ENCODE results near the gene LCOR.

LCOR gene

DNA sequence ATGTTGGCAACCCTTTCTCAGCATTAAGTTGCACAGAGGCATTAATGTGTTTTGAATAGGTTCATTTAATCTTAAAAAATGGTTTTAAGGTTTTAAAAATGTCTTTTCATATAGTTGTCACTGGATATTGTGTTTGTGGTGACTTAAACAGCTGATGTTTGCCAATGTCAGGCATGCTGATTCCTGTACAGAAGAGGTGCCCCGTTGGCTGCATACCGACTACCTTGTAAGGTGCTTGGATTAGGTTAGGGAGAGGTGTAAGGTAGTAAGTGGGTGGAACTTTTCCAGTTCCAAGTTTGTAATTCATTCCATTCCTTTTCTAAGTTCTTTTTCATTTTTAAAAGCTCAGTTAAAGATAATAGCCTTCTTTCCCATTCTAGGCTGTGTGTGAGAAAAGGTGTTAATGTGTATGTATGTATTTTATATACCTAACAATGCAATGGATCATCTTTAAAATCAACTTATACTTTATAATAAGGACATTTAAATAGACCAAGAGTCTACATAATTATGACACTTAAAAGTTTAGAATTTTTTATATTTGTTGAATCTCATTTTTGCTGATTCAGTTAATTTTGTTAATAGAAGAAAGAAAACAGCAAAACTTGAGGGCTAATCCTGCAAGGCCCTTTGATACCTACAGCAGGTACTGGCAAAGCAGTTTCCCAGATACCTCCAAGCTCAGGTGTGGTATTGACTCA is 155.2 kb downstream of the LCOR start:
- no peak for DNase-seq (ENCODE audit: low read depth, low spot score)

DNA sequence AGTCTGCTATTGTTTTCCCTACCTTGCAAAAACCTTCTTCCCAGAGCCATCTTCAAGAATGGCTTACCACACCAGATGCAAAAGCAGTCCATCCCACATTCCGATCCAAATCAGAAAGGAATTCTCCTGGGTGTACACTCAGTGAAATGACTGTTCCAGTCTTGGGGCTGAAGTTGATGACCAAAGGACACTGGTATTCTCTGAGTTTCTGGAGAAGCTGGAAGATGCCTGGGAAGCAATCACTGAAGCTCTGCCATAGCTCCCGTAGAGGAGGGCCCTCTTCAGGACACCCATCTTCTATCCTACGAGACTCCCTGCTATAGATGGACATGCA is 155.7 kb downstream of the LCOR start:
- no peak for DNase-seq (ENCODE audit: low read depth, low spot score)

DNA sequence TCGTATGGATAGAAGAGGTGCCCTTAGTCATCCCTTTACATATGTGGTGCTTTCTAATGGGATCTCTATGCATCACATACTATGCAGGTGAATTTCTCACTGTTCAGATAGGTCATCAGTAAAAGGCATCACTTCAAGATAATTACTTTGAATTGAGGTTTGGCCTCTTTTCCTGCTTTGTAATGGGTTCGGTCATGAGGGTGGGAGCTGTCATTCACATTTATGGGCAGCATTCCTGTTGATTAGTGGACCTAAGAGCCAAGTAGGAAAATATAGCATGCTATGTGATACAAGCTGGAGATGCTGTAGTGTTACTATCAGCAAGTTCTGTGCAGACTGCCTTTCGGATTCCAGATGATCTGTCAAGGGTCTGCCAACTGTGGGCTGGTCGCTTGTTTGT is 156.3 kb downstream of the LCOR start:
- no peak for DNase-seq (ENCODE audit: low read depth, low spot score)

DNA sequence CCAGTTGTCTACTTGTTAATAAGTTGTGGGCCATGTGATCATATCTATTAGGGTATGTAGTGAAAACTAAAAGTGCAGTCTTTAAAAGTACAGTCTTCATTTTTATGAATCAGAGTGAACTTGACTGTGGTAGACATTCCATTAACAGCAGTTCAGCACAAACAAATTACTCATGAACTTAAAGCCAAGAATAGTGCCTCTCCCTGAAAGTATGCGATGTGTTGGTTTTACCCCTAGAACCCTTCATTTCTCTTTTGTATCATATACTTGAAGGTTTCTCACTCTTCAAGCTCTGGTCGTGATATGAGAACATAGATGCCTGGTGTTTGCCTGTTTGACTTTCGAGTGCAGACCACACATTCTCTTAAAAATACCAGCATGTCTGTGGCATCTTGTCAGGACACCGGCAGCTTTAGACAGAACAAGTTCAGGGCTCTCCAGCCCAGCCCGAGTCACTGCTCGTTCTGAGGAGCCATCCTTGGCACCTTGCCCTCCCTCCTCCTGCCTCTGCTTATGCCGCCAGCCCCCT is 159.3 kb downstream of the LCOR start:
- DNase-seq (ENCODE audit: low read depth, low spot score), result no peak

DNA sequence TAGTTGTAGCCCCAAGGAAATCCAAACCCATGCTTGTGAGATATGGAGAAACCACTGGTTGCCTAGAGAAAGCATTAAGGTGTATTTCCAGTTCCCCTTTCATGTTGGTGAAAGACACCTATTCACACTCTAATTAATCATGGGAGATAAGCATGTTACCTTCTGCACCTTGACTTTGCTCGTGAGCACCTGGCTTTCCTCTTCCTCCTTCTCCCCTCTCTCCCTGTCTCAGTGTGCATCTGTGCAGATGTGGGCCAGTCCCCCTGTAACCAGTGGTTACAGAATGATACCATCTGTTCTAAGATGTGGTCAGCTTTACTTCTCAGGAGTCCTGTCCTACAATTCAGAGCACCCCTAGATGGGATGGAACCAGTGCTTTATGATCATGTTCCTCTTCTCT is 160.6 kb downstream of the LCOR start:
- DNase-seq (ENCODE audit: low read depth, low spot score), result no peak

DNA sequence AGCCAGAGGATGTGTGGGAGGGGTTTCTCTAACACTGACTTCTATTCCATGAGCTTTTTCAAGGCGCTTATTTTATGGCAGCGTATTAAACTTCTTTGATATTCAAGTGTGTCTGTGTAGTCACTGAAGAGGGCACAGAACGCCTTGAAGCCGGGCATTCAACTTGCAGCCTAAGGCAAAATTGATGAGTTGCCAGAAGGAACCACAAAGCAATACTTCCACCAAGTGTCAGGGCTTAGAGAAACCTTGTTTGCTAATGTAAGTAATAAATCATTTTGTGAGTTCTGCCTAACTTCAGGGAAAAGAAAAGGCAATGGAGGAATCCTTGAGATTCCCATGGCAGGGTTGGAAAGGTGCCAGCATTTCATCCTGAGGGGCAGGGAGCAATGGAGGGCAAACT is 163.8 kb downstream of the LCOR start:
- no peak for DNase-seq (ENCODE audit: low read depth, low spot score)

DNA sequence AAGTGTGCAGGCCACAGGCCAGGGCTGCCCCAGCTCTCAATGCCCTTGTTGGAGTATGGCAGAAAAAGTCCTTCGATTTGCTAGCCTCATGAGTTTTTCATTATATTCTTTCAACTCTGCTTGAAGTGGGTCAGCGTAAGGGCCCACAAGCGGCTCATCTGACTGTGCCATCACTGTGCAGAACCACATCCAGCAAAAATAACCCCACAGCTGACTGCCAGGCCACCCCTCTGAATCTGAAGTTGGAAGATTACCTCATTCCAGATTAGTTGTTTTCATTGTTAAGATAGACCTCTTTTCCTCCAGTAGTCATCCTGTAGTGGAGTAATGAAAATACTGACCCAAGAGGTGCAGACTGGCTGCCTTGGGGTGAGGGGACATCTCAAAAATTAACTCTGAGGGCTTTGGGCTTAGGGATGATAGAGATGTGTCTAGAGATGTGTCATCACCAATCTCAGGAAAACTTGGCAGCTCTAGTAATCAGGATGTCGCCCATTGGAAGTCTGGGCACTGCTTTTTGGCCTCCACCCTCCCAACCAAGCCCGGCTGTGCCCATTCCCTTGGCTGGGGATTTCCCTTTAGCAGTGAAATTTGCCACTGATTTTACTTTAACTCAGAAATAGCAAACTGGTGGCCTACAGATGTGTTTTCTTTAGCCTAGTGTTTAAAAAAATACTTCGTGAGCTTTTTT is 164.3 kb downstream of the LCOR start:
- no peak for DNase-seq (ENCODE audit: low read depth, low spot score)

DNA sequence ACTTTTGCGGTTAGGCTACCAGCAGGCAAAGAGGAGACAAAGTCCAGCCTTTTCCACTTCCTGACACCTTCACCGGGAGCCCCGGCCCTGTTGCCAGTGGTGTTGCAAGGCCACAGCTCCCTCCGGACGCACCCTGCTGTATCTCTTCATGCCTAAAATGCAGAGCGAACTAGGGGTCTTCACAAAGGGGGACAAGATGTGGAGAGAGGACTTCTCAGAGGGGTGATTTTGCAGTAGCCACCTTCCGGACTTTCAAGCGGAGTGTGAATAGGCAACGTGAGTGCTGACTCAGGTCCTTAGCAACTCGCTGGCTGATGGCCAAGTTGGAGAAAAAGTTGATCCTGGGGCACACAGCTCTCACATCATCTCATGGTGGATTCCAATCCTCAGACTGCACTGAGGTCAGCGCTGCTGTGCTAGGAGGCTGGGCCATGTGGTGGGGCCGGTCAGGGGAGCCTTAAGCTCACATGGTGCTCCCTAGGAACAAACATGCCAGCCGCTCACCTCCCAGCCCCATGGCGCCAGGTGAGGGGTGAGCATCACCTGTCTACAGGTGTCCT is 166.3 kb downstream of the LCOR start:
- no peak for DNase-seq (ENCODE audit: low read depth, low spot score)

DNA sequence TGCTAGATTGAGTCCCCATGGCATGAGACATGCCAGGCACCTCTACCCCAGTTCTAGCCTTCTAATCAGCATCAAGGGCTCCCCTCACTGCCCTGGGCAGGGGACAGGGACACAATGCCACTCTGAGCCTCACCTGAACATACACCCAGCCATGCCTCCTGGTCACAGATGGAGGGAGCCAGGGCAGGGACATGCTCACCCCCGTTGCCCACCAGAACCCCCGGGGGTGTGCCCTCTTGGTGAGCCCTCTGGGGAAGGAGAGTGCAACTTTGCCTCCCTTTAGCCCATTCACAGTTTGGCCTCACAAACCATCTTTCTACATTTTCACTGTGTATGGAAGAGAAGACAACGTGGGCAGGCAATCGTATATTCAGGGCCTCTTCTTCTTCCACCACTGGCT is 167.2 kb downstream of the LCOR start:
- DNase-seq (ENCODE audit: low read depth, low spot score), result no peak

DNA sequence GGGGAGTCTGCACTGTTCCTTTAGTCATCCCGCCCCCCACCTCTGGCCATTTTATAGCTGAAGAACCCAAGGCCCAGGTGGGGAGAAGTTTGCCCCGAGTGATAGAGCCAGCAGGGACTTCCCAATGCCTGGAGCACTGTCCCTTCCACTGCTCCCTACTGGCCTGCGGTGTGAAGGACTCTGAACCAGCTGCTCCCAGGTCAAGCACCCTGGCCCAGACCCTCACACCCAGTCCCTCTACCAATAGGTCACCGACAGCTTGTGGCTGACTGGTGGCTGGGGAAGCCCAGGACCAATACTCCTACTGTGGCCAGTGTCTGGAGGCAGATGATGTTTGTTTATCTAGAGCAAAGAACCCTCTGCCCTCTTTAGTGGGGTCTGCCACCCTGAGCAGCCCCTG is 167.9 kb downstream of the LCOR start:
- DNase-seq (ENCODE audit: low read depth, low spot score), result no peak

DNA sequence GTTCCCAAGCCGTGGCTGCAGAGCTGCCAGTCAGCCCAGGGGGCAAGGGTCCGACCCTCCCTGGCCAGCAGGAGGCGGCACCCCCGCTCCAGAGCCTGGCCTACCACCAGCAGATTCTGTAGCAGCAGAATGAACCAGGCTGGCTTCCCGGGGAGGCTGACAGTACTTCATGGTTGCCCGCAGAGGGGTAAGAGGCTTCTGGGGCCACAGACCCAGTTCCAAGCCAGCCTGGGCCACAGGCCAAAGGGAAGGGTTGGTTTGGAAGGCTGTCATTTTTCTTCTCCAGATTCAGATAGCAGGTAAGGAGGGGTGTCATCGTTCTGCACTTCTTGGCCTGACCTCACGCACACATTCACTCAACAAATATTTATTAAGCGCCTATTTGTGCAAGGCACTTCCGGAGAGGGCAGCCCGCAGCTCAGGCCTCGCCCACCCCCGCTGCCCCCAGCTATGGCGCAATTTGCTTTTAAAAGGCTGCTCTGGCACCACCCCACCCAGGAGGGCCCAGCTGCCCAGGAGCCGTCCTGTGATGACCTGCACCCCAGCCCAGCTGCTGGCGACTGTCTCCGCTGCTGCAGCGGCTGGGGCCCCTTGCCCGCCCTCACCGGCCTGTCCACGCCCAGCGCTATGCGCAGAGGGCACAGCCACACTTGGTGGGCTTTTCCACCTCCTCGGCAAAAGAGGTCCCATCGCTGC is 168.5 kb downstream of the LCOR start:
- no peak for DNase-seq (ENCODE audit: low read depth, low spot score)

DNA sequence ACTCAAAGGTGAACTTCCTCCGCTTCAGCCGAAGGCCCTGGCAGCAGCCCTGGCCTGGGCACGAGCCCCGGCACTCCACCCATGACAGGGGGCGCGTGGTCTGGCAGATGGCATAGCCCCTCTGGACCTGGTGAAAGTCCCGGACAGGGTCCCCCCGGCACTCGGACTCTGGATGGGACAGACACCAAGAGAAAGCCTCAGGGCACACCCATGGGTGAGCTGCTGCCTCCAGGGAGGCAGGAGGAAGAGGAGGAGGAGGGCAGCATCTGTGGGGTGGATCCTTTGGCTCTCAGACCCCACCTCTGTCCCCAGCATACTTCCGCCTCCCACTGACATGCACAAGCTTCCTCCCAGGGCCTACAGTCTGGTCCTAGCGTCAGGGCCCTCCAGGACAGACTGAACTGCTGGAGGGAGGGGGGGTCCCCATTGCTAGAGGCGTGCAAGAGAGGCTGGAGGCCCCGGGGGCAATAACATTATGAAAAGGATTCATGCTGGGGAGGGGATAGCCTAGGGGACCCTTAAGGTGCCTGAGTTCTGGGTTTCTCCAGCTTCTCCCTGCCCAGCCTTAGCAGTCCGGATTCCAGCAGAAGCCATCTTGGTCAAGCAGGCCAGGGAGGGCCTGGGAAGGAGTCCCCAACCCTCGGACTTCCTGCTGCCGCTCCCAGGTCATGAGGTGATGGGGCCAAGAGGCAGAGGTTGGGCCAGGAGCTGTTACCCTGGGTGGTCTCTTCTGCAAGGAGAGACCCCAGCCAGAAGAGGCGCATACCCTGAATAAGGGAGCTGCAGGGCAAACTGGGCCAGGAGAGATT is 169.3 kb downstream of the LCOR start:
- no peak for DNase-seq (ENCODE audit: low read depth, low spot score)

DNA sequence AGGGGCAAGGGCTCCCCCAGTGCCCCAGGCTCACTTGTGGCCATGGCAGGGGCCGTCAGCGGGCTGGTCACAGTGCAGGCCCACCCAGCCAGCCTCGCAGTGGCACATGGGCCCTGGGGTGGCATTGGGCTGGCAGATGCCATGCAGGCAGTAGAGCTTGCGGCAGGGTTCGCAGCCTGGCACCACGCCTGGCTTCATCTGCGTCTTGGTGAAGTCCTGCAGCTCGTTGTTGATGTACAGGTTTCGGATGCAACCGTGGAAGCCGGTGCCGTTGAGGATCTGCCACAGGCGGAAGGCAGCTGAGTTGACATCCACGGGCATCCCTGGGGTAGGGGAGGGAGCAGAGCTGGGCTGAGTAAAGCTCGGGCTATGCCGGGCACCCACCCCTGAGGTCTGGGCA is 170.6 kb downstream of the LCOR start:
- DNase-seq (ENCODE audit: low read depth, low spot score), result no peak

DNA sequence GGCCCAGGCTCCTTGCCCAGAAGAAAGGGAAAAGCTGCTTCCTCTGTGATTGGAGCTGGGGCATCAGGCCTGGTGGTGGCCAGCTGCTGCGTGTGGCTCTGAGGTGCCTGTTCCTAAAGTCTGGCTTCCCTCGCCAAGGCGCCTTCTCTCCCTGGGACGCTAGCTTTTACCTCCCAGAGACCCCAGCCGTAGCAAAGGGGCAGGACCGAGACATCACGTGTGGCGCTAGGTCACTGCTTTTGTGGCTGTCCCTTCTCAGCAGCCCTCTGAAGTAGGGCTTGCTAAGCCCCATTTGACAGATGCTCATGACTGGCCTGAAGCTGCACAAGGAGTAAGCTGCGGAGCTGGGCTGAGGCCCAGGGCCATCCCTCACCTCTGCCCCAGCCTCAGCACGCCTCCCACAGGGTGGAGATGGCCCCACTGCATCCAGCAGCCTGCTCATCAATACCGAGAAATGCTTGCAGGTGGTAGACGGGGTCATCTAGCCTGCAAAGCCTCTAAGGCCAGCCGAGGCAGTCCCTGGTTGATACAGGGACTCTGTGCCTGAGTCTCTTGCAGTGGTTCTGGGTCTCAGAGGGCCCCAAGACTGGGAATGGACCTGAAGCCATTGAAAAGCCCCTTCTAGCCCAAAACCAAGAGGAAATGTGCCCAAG is 171.2 kb downstream of the LCOR start:
- no peak for DNase-seq (ENCODE audit: low read depth, low spot score)

DNA sequence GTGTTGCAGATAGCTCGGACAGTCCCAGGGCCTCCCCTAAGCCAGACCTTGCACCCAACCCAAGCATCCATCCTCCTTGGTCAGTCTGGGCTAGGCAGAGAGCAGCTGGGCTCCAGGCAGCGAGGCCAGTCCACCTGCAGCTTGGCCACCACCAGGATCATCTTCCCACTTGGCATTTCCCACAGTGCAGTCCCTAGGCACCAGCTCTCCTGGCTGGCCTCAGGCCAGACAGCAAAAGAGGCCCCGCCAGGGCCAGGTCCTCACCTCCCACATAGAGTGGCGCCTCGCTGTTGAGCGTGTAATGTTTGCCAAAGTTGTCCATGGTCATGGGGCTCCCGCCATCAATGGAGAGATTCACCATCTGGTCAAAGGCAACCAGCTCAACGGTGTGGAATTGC is 171.7 kb downstream of the LCOR start:
- DNase-seq (ENCODE audit: low read depth, low spot score), result no peak

DNA sequence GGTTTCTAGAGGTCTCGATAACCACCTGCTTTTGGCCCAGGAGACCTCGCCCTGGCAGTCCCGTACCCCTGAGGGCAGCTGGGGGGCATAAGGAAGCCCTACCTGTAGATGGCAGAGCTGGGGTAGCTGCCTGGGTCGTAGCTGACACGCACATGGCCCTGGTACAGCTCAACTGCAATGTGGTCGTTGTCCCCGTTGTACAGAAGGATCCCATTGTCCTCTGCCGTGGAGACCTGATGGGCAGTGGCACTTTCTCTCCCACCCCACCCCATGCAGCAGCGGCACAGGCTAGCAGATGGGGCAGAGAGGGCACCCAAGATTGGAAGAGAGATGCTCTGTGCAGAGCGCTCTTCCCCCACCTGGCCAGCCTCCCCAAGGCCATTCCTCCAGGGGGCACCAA is 172.5 kb downstream of the LCOR start:
- DNase-seq (ENCODE audit: low read depth, low spot score), result no peak

DNA sequence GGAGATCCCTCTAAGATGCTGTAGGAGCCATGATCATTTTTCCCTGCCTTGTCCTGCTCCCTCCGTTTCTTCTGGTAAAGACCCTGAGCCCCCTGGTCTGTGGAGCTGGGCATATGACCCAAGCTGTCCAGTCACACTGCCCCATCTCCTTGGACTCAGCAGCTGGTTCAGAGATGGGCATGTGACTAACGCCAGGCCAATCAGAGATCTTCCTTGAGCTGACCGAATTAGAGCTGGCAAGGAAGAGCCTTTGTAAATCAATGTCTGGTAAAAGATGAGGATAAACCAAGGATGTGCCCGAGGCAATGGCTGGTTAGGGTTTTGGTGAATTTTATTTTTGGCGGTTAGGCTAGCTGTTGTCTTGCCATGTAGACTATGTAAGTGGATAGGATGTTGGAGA is 173.3 kb downstream of the LCOR start:
- DNase-seq (ENCODE audit: low read depth, low spot score), result no peak

DNA sequence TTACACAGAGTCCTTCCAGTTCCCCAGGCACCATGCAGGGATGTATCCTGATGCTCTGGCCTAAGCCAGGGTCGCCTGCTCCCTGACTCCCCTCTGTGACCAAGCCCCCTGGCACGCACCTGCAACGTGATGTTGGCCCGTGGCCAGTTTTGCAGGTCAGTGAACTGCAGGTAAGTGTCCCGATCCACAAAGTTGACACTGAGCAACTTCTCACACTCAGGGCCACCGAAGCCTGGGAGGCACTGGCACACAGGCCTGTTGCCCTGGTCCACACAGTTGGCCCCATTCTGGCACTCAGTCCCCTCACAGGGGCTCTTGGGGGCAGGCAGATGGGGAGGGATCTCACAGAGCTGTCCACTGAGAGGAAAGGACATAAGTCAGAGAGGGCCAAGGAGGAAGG is 174.3 kb downstream of the LCOR start:
- no peak for DNase-seq (ENCODE audit: low read depth, low spot score)

DNA sequence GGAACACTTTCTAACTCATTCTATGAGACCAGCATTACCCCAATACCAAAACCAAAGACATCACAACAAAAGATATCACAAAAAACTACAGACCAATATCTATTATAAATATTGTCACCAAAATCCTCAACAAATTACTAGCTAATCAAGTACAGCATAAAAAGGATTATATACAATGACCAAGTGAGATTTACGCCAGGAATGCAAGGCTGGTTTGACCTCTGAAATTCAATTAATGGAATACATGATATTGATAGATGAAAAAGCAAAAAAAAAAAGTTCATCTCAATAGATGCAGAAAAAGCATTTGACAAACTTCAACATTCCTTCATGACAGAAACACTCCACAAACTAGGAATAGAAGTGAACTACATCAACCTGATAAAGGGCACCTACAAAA is 175.3 kb downstream of the LCOR start:
- no peak for DNase-seq (ENCODE audit: low read depth, low spot score)

DNA sequence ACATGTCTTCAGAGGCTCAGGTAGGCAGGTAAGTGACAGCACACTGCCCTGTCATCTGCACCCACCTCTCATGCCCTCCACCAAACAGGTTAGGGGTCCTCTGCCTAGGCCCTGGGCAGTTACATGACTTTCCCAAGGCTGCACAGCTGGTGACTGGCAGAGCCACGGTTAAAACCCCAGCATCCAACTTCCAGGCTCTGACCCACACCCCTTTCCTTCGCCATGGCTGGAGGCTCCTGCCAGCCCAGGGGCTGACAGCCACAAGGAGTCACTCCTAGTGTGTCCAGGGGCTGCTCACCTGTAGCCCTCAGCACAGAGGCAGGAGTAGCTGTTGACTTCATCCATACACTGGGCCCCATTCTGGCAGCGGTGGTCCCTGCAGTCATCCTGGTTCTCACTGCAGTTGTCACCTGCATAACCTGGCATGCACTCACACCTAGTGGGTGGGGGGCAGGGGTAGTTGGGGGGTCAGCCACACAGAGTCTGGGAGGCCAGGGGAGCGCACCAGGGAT is 178.7 kb downstream of the LCOR start:
- no peak for DNase-seq (ENCODE audit: low read depth, low spot score)

DNA sequence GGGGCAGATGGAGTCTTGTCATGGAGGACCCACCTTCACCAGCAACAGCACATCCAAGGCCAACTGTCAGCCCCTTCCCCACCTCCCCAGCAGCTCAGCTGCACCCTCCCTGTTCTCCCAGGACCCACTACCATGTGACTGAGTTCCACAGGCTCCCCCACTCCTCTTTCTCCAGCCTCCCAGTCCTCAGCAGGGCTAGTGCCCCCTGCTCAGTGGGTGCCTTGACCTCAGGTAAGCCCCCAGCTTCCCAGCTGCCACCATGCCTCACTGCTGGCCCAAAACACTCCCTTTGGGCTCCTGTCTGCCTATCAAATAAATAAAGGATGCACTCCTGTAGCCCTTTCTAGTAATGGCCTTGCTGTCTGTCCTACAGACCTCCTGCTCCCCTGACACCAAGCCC is 179.3 kb downstream of the LCOR start:
- no peak for DNase-seq (ENCODE audit: low read depth, low spot score)

All from brain pericyte (primary cell).